GM12892 (cell line): ENCODE measurements around the gene TMPRSS4.

ENCODE experiments used
- POLR2A ChIP-seq: IDR thresholded peaks from 2 replicates; pipeline ENCODE4 v1.6.1; 2011; ENCODE audit warnings: low read depth, low read length, control low read depth
- POLR2AphosphoS5 ChIP-seq: IDR thresholded peaks from 2 replicates; pipeline ENCODE4 v1.6.1; 2011; ENCODE audit warnings: low read depth, low read length, control low read depth
- TAF1 ChIP-seq: IDR thresholded peaks from 2 replicates; pipeline ENCODE4 v1.6.1; 2011; ENCODE audit warnings: low read depth, mild to moderate bottlenecking, control low read depth, low read length, borderline replicate concordance

- TF ChIP-seq POLR2A (no peak), TAF1 (no peak), POLR2AphosphoS5 (no peak)
Measured at GRCh38 chr11:118102721-118103261, 25.9 kb downstream of the TMPRSS4 start.
